HG02798 (cell line): Measurements from ENCODE around the gene VAMP4.

Experiments used
- ATAC-seq: cut with Tn5 transposase; IDR thresholded peaks from one replicate; pipeline ENCODE4 v1.9.1; 2021; ENCODE audit warnings: mild to moderate bottlenecking; ENCODE audit not compliant: unreplicated experiment, poor library complexity

The VAMP4 gene

GRCh38 chr1:171654201-171654941 is 87.5 kb downstream of the VAMP4 start:
- no peak for ATAC-seq

- no peak for ATAC-seq
Observed at GRCh38 chr1:171653796-171654195, 88.1 kb downstream of the VAMP4 start.

- no peak for ATAC-seq
Observed at GRCh38 chr1:171652234-171652822, 89.5 kb downstream of the VAMP4 start, which contains the start of gene MYOC. MYOC (minus strand) TSS chr1:171652688; CDS start chr1:171652611, 77 bp downstream.
